Vagina (tissue), 2 donors: ENCODE results near the gene MSI2.

ENCODE experiments used
- POLR2A ChIP-seq, 2 donors: fragments of 450-650 bp; IDR thresholded peaks; one replicate each; pipeline ENCODE4 v1.6.1; 2017; ENCODE audit warnings: antibody characterized with exemption in 2 of 2, mild to moderate bottlenecking in 2 of 2, moderate library complexity in 2 of 2
- TF ChIP-seq, protein P1 (sequence below), 3 experiments: fragments of 450-650 bp in 2 of 3; fragments of 200-600 bp in 1 of 3; sonication (generic) in 1 of 3; IDR thresholded peaks; one replicate each; pipeline ENCODE4 v1.5.1; 2017 to 2019; ENCODE audit warnings: antibody characterized with exemption in 3 of 3, mild to moderate bottlenecking in 2 of 3, moderate library complexity in 2 of 3

DNA sequence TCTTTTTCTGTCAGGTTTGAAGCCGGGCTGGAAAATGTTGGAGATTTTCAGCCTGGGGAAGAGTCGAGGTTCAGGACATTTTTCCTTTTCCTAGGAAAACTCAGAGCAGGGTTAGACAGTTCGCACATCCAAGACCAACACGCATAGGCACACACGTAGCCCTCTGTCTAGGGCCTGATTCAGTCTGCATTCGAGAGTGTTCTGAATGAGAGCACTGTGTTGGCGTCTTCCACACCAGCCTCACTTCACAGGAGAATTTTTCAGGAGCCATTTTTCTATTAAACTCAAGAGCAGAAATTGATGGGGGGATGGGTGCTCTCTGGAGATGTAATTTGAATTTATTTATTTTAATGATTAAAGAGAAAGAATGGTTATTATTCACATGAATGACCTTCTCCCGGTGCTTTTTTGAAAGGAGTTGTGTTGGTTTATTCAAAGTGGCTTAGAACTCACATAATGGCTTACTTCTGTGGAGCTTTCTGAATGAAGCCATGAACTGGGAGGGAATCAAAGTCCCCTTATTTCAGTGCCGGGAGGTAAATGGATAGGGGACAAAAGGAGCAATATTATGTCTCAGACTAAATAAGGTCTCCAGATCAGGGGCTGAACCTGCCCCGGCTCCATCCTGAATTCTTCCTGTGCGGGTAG lies 294.5 kb downstream of the MSI2 start:
- TF ChIP-seq POLR2A (IDR thresholded peaks at IDR 0.05): no peak
- TF ChIP-seq, protein P1, sequence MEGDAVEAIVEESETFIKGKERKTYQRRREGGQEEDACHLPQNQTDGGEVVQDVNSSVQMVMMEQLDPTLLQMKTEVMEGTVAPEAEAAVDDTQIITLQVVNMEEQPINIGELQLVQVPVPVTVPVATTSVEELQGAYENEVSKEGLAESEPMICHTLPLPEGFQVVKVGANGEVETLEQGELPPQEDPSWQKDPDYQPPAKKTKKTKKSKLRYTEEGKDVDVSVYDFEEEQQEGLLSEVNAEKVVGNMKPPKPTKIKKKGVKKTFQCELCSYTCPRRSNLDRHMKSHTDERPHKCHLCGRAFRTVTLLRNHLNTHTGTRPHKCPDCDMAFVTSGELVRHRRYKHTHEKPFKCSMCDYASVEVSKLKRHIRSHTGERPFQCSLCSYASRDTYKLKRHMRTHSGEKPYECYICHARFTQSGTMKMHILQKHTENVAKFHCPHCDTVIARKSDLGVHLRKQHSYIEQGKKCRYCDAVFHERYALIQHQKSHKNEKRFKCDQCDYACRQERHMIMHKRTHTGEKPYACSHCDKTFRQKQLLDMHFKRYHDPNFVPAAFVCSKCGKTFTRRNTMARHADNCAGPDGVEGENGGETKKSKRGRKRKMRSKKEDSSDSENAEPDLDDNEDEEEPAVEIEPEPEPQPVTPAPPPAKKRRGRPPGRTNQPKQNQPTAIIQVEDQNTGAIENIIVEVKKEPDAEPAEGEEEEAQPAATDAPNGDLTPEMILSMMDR (IDR thresholded peaks at IDR 0.05): no peak
